ENCODE data around the gene ADGRL3. TPM values are rescaled to one million over a fixed set of nuclear protein-coding genes. Genes with fewer than 3 reads are reported as not detected.

The ADGRL3 gene
- total and polyA plus RNA-seq, 9 donors = 0.88 to 9.5 (median 2.5) TPM

GRCh38 chr4:61201561-61201960, 1.4 kb downstream of the ADGRL3 start:
- WGBS, 3 donors = 1 to 2% (median 1%) methylated on average over 27 to 28 of the region's 28 CpGs

GRCh38 chr4:61201961-61202637, 2.0 kb downstream of the ADGRL3 start:
- DNase-seq = peak in 1 of 5 donors; percentile 8
- TF ChIP-seq EP300 (IDR thresholded peaks at IDR 0.05) (no peak), POLR2A (IDR thresholded peaks at IDR 0.05) (no peak)
- TF ChIP-seq, protein P1, sequence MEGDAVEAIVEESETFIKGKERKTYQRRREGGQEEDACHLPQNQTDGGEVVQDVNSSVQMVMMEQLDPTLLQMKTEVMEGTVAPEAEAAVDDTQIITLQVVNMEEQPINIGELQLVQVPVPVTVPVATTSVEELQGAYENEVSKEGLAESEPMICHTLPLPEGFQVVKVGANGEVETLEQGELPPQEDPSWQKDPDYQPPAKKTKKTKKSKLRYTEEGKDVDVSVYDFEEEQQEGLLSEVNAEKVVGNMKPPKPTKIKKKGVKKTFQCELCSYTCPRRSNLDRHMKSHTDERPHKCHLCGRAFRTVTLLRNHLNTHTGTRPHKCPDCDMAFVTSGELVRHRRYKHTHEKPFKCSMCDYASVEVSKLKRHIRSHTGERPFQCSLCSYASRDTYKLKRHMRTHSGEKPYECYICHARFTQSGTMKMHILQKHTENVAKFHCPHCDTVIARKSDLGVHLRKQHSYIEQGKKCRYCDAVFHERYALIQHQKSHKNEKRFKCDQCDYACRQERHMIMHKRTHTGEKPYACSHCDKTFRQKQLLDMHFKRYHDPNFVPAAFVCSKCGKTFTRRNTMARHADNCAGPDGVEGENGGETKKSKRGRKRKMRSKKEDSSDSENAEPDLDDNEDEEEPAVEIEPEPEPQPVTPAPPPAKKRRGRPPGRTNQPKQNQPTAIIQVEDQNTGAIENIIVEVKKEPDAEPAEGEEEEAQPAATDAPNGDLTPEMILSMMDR (IDR thresholded peaks at IDR 0.05) = no peak
- peaks cover 2% of the 10 kb centered on the region for H3K4me1 ChIP-seq (ENCODE audit: insufficient read depth)
- H3K36me3 ChIP-seq = no peaks in the 10 kb centered on the region
- intact Hi-C loops (cut with DNase I) = no loop called here
- 1 to 2% (median 1%) methylated on average over 38 to 51 of the region's 51 CpGs for WGBS, 3 donors
- H3K27ac ChIP-seq = no peak overlapping the region
- H3K27me3 ChIP-seq = no peaks in the 10 kb centered on the region
- no peaks in the 10 kb centered on the region for H3K9me3 ChIP-seq
- H3K4me3 ChIP-seq = peak overlapping the region; percentile 42

More at GRCh38 chr4:61201561-61201960, 1.4 kb downstream of the ADGRL3 start:
- Histone ChIP-seq H3K4me1 (ENCODE audit: insufficient read depth) (peaks cover 2% of the 10 kb centered on the region), H3K9me3 (no peaks in the 10 kb centered on the region), H3K4me3 (peak overlapping the region; percentile 42), H3K36me3 (no peaks in the 10 kb centered on the region), H3K27me3 (no peaks in the 10 kb centered on the region), H3K27ac (no peak overlapping the region)
- TF ChIP-seq, protein P1 (IDR thresholded peaks at IDR 0.05) = no peak
- TF ChIP-seq EP300 (IDR thresholded peaks at IDR 0.05) = no peak
- no peak for TF ChIP-seq POLR2A (IDR thresholded peaks at IDR 0.05)
- DNase-seq = peak in 1 of 5 donors; percentile 10
- intact Hi-C loops (cut with DNase I) = no loop called here

DNA sequence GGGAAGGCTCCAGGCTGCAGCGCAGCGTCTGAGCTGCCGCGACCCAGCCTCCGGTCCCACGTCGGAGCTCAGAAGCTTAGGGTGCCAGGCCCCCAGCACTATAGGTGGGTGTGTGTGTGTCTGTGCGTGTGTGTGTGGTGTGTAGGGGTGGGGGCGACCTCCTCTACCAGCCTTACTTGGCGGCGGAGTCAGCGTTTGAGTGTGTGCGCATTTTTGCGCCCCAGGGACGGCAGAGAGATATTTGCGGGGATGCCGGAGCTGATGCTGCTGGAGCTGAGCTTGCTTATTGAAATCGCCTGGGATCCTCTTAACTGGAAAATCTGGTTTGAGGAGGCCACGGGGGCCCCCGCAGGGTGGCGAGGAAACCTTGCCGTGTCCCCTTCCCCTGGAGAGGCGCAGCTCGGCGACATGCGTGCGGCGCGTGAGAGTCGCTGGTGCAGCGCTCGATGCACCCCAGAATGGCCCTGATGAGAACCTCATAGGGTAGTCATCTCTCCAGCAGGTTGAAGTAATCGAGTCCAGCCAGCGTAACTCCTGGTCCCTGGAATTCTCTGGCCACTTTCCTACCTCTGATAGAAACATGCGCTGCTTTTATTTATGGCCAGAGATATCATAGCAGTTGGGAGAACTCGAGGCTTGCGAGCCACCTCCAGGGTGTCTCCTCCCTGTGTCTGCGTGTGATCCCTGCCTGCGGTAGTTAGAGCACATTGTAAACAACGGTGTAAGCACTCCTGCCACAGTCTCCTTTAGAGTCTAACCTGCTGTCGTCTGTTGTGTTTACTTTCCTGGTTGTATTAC, 2.7 kb downstream of the ADGRL3 start:
- no peak for TF ChIP-seq EP300 (IDR thresholded peaks at IDR 0.05)
- no peak for TF ChIP-seq POLR2A (IDR thresholded peaks at IDR 0.05)
- TF ChIP-seq, protein P1 (IDR thresholded peaks at IDR 0.05) = no peak
- Histone ChIP-seq H3K4me1 (ENCODE audit: insufficient read depth) (peaks cover 2% of the 10 kb centered on the region), H3K27ac (no peak overlapping the region), H3K4me3 (peak overlapping the region; percentile 42), H3K36me3 (no peaks in the 10 kb centered on the region), H3K27me3 (no peaks in the 10 kb centered on the region), H3K9me3 (no peaks in the 10 kb centered on the region)
- intact Hi-C loops (cut with DNase I) = no loop called here
- 2 to 3% (median 2%) methylated on average over 26 to 41 of the region's 41 CpGs for WGBS, 3 donors
- no peak for DNase-seq

- WGBS, 3 donors = 43 to 51% (median 46%) methylated on average over 3 of the region's 3 CpGs
- Histone ChIP-seq H3K27ac (no peak overlapping the region), H3K9me3 (no peaks in the 10 kb centered on the region), H3K36me3 (no peaks in the 10 kb centered on the region), H3K4me1 (ENCODE audit: insufficient read depth) (peaks cover 2% of the 10 kb centered on the region), H3K4me3 (peak overlapping the region; percentile 42), H3K27me3 (no peaks in the 10 kb centered on the region)
- DNase-seq = no peak
- intact Hi-C loops (cut with DNase I) = no loop called here
- TF ChIP-seq EP300 (IDR thresholded peaks at IDR 0.05) = no peak
- TF ChIP-seq, protein P1 (IDR thresholded peaks at IDR 0.05) = no peak
- no peak for TF ChIP-seq POLR2A (IDR thresholded peaks at IDR 0.05)
These were observed 3.3 kb downstream of the ADGRL3 start for GRCh38 chr4:61203436-61203790.
